HL-60 (cell line): ENCODE results near the gene RIGI.

Experiments used
- GABPA ChIP-seq: IDR thresholded peaks from 2 replicates; pipeline ENCODE4 v1.6.1; 2012; ENCODE audit warnings: low read depth
- TF ChIP-seq, protein P1 (sequence below): IDR thresholded peaks from one replicate; pipeline ENCODE4 v1.5.1; 2011; ENCODE audit warnings: low read length, control low read depth, inconsistent platforms; ENCODE audit not compliant: insufficient read depth

DNA sequence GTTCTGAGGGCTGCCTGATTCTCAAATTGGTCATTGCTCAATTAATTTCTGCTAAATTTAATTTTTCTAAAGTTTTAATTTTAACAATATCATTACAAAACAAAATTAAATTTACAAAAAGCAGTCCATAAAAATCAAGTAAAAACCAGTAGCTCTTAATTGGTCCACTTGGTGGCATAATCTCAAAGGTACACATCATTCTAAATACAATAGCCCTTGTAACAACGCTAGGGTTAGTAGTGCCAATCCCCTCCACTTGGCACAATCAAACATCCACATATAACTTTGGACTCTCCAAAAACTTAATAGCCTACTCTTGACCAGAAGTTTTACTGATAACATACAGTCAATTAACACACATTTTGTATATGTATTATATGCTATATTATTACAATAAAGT lies 48.9 kb upstream of the RIGI start:
- TF ChIP-seq, protein P1, sequence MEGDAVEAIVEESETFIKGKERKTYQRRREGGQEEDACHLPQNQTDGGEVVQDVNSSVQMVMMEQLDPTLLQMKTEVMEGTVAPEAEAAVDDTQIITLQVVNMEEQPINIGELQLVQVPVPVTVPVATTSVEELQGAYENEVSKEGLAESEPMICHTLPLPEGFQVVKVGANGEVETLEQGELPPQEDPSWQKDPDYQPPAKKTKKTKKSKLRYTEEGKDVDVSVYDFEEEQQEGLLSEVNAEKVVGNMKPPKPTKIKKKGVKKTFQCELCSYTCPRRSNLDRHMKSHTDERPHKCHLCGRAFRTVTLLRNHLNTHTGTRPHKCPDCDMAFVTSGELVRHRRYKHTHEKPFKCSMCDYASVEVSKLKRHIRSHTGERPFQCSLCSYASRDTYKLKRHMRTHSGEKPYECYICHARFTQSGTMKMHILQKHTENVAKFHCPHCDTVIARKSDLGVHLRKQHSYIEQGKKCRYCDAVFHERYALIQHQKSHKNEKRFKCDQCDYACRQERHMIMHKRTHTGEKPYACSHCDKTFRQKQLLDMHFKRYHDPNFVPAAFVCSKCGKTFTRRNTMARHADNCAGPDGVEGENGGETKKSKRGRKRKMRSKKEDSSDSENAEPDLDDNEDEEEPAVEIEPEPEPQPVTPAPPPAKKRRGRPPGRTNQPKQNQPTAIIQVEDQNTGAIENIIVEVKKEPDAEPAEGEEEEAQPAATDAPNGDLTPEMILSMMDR: no peak
- TF ChIP-seq GABPA: no peak
